T-cell (primary cell): ENCODE measurements around the gene ZNF469. TPM values are rescaled to one million over a fixed set of nuclear protein-coding genes. Genes with fewer than 3 reads are reported as not detected.

Experiments used
- total RNA-seq, 35 experiments: library from RNA in 6 of 35; stranded (reverse) in 6 of 35; fragments of 120-200 nt in 1 of 35; gene quantifications; one replicate each; pipeline versions ENCODE4 v1.2.1 to v1.2.4 and lab custom pipeline; 2013 to 2026

The ZNF469 gene
- total RNA-seq, 5 donors from 2014 or later (not counting 1 experiment from before 2014, with no cell fraction given), result 0.63 to 1.8 (median 1.6) TPM

Other genes with a start within 250 kb of the ZNF469 start
- gene ZFPM1, start 70.3 kb downstream of the ZNF469 start, total RNA-seq, result 10 to 100 TPM; 19.6 to 38.4 (median 33.1) TPM
- 100 to 1,000 TPM in 2 of 5 donors, 10 to 100 TPM in 3; 87.0 to 111 (median 91.5) TPM for gene ZC3H18, start 187.4 kb downstream of the ZNF469 start, total RNA-seq